Colonic mucosa (tissue), 4 donors: ENCODE data around the gene LRRTM1. TPM values are rescaled to one million over a fixed set of nuclear protein-coding genes. Genes with fewer than 3 reads are reported as not detected.

Experiments
- DNase-seq: peaks from one replicate; pipeline ENCODE4 v3.0.0-alpha.2; 2020
- H3K27ac ChIP-seq: fragments of 200-600 bp; one replicate; pipeline ENCODE4 v1.8.0; 2021
- H3K27me3 ChIP-seq: fragments of 200-600 bp; one replicate; pipeline ENCODE4 v1.8.0; 2021
- H3K36me3 ChIP-seq: fragments of 200-600 bp; one replicate; pipeline ENCODE4 v1.8.0; 2021
- H3K4me1 ChIP-seq: fragments of 200-600 bp; one replicate; pipeline ENCODE4 v1.8.0; 2021; ENCODE audit warnings: mild to moderate bottlenecking
- H3K4me3 ChIP-seq: fragments of 200-600 bp; one replicate; pipeline ENCODE4 v1.8.0; 2021
- H3K9ac ChIP-seq, 2 donors: one replicate each; pipeline ENCODE4 v1.7.0; 2013; ENCODE audit warnings: control low read depth in 2 of 2, low read depth in 2 of 2, low read length in 2 of 2
- H3K9me3 ChIP-seq: fragments of 200-600 bp; one replicate; pipeline ENCODE4 v1.8.0; 2021
- CTCF ChIP-seq: fragments of 200-600 bp; IDR thresholded peaks from one replicate; pipeline ENCODE4 v1.8.0; 2022; ENCODE audit warnings: antibody characterized with exemption, mild to moderate bottlenecking
- intact Hi-C: fragments of 100-400 bp; cut with DNase I; formaldehyde crosslinking; loops from one replicate; pipeline ENCODE4 v1.14.1; 2022
- total RNA-seq, 2 donors: library from RNA; stranded (reverse); fragmentation: NEBNext Ultra II Directional in 1 of 2; extraction: Animal tissue kit (Norgen Biotek cat#: 25700) in 1 of 2; gene quantifications; one replicate each; pipeline ENCODE4 v1.2.1, GENCODE V29; 2021
- donor health status: healthy.
- donor health status: DM: no; HTN: no; CAD: no.
- donor health status: DM: no; HTN: no; CAD: no.

Gene LRRTM1
- total RNA-seq, 2 donors from 2014 or later = 0.27 to 0.66 TPM

GRCh38 chr2:80257450-80257849 is 47.1 kb downstream of the LRRTM1 start:
- intact Hi-C loops = no loop called here
- Histone ChIP-seq H3K27ac (no peak overlapping the region), H3K9ac (no peak overlapping the region), H3K27me3 (no peaks in the 10 kb centered on the region), H3K4me1 (no peaks in the 10 kb centered on the region), H3K4me3 (no peak overlapping the region), H3K9me3 (no peaks in the 10 kb centered on the region), H3K36me3 (no peaks in the 10 kb centered on the region)
- TF ChIP-seq CTCF = no peak
- no peak for DNase-seq

GRCh38 chr2:80256782-80257167 is 47.8 kb downstream of the LRRTM1 start:
- DNase-seq = no peak
- intact Hi-C loops = no loop called here
- no peak for TF ChIP-seq CTCF

GRCh38 chr2:80255918-80256781 is 48.4 kb downstream of the LRRTM1 start:
- H3K9ac ChIP-seq = no peak overlapping the region
- H3K27me3 ChIP-seq = no peaks in the 10 kb centered on the region
- no peak overlapping the region for H3K4me3 ChIP-seq
- intact Hi-C loops = no loop called here
- no peaks in the 10 kb centered on the region for H3K36me3 ChIP-seq
- no peak for DNase-seq
- no peak overlapping the region for H3K27ac ChIP-seq
- TF ChIP-seq CTCF = no peak
- H3K4me1 ChIP-seq = no peaks in the 10 kb centered on the region
- no peaks in the 10 kb centered on the region for H3K9me3 ChIP-seq

More at GRCh38 chr2:80256782-80257167, 47.8 kb downstream of the LRRTM1 start:
- Histone ChIP-seq H3K9me3 (no peaks in the 10 kb centered on the region), H3K4me1 (no peaks in the 10 kb centered on the region), H3K36me3 (no peaks in the 10 kb centered on the region), H3K4me3 (no peak overlapping the region), H3K9ac (no peak overlapping the region), H3K27ac (no peak overlapping the region), H3K27me3 (no peaks in the 10 kb centered on the region)

GRCh38 chr2:80252294-80252986 is 52.1 kb downstream of the LRRTM1 start:
- Histone ChIP-seq H3K4me1 (no peaks in the 10 kb centered on the region), H3K4me3 (no peak overlapping the region), H3K9ac (no peak overlapping the region), H3K27ac (no peak overlapping the region), H3K36me3 (no peaks in the 10 kb centered on the region), H3K9me3 (no peaks in the 10 kb centered on the region), H3K27me3 (no peaks in the 10 kb centered on the region)
- intact Hi-C loops = no loop called here
- no peak for TF ChIP-seq CTCF
- no peak for DNase-seq
